ENCODE data around the gene TAPBP.

The TAPBP gene

GRCh38 chr6:33276581-33276863, 37.4 kb downstream of the TAPBP start:
- TF ChIP-seq CTCF (IDR thresholded peaks at IDR 0.05; ENCODE audit: low read depth, low read length): no peak
- H3K4me3 ChIP-seq (ENCODE audit: low read depth, low read length): peak overlapping the region; percentile 41

- H3K4me3 ChIP-seq (ENCODE audit: low read depth, low read length): peak overlapping the region; percentile 41
Measured at GRCh38 chr6:33275795-33276580, 37.9 kb downstream of the TAPBP start.

GRCh38 chr6:33273924-33274902, 39.7 kb downstream of the TAPBP start:
- no peak for TF ChIP-seq CTCF (IDR thresholded peaks at IDR 0.05; ENCODE audit: low read depth, low read length)
- peak overlapping the region; percentile 75 for H3K4me3 ChIP-seq (ENCODE audit: low read depth, low read length)

GRCh38 chr6:33273129-33273923, 40.6 kb downstream of the TAPBP start:
- no peak for TF ChIP-seq CTCF (IDR thresholded peaks at IDR 0.05; ENCODE audit: low read depth, low read length)
- H3K4me3 ChIP-seq (ENCODE audit: low read depth, low read length): peak overlapping the region; percentile 75

GRCh38 chr6:33272275-33273128, 41.4 kb downstream of the TAPBP start:
- peak overlapping the region; percentile 75 for H3K4me3 ChIP-seq (ENCODE audit: low read depth, low read length)
- no peak for TF ChIP-seq CTCF (IDR thresholded peaks at IDR 0.05; ENCODE audit: low read depth, low read length)

GRCh38 chr6:33271468-33272274, 42.2 kb downstream of the TAPBP start, which contains the start of the genes RPS18 and VPS52:
Gene RPS18, plus strand, starts transcription at chr6:33272075. Its CDS starts 45 bp downstream, at chr6:33272120.
Gene VPS52, minus strand, starts transcription at chr6:33271876. Its CDS starts 201 bp downstream, at chr6:33271675.
- no peak for TF ChIP-seq CTCF (IDR thresholded peaks at IDR 0.05; ENCODE audit: low read depth, low read length)
- H3K4me3 ChIP-seq (ENCODE audit: low read depth, low read length): peak within 1 kb of the TSS; percentile 75
